ENCODE results near the gene MANBA.

GRCh38 chr4:102713096-102713495, 47.7 kb downstream of the MANBA start:
- no peak for TF ChIP-seq CTCF (IDR thresholded peaks at IDR 0.05; ENCODE audit: low read depth, low read length, poor library complexity, severe bottlenecking)
- no peak for TF ChIP-seq EZH2phosphoT487 (IDR thresholded peaks at IDR 0.05; ENCODE audit: borderline replicate concordance, low read length)

Data from DOHH2 (cell line).